Body of pancreas (tissue), 4 donors: ENCODE measurements around the gene KCNQ5.

Experiments used
- CTCF ChIP-seq, 7 experiments: fragments of 450-650 bp in 4 of 7; fragments of 200-600 bp in 3 of 7; sonication (generic) in 3 of 7; IDR thresholded peaks; one replicate each; pipeline ENCODE4 v1.5.1; 2016 to 2019; ENCODE audit warnings: antibody characterized with exemption in 7 of 7
- POLR2A ChIP-seq, 3 donors: fragments of 450-650 bp; IDR thresholded peaks; one replicate each; pipeline ENCODE4 v1.6.1; 2016; ENCODE audit warnings: antibody characterized with exemption in 3 of 3, mild to moderate bottlenecking in 2 of 3

DNA sequence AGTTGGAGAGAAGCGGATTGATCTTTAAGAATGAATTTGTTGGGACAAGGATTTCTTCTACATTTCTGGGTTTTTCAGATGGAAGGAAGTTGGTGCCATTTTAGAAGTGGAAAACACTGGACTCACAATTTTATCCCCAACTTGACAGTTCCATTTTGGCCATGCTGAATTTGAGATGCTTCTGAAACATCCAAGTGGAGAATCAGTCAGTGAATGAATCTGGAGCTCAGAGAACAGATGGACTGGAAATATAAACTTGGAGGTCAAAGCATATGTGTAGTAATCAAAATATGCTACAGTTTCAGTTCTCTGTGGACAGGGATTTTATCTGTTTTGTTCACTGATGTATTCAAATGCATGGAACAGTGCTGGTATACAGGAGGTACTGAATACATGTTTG, 89.9 kb downstream of the KCNQ5 start:
- TF ChIP-seq CTCF (IDR thresholded peaks at IDR 0.05) (no peak), POLR2A (IDR thresholded peaks at IDR 0.05) (no peak)
